Fibroblast of lung (primary cell): ENCODE results near the gene MMP14.

Experiments used
- EZH2 ChIP-seq: IDR thresholded peaks from 2 replicates; pipeline ENCODE4 v1.5.1; 2012; ENCODE audit warnings: low read length, control low read depth, mild to moderate bottlenecking; ENCODE audit errors: missing control alignments
- TF ChIP-seq, protein P1 (sequence below), 2 donors: IDR thresholded peaks in 1 of 2; conservative IDR thresholded peaks in 1 of 2; 1 replicate in 1 of 2; 2 replicates in 1 of 2; pipeline ENCODE4 v1.5.1; 2011 to 2012; ENCODE audit warnings: low read length in 2 of 2, control low read depth in 1 of 2, inconsistent platforms in 1 of 2, low read depth in 1 of 2, mild to moderate bottlenecking in 1 of 2

DNA sequence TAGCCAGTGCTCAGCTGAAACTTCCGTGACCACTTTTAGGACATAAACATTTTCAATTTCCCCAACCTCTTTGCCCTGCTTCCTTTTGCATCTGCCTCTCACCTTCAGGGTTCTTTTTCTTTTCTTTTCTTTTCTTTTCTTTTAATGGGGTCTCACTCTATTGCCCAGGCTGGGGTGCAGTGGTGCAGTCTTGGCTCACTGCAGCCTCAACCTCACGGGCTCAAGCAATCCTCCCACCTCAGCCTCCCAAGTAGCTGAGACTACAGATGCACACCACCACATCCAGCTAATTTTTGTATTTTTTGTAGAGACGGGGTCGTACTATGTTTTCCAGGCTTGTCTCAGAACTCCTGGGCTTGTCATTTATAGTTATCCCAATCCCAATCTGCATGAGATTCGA, 30.5 kb downstream of the MMP14 start:
- TF ChIP-seq, protein P1, sequence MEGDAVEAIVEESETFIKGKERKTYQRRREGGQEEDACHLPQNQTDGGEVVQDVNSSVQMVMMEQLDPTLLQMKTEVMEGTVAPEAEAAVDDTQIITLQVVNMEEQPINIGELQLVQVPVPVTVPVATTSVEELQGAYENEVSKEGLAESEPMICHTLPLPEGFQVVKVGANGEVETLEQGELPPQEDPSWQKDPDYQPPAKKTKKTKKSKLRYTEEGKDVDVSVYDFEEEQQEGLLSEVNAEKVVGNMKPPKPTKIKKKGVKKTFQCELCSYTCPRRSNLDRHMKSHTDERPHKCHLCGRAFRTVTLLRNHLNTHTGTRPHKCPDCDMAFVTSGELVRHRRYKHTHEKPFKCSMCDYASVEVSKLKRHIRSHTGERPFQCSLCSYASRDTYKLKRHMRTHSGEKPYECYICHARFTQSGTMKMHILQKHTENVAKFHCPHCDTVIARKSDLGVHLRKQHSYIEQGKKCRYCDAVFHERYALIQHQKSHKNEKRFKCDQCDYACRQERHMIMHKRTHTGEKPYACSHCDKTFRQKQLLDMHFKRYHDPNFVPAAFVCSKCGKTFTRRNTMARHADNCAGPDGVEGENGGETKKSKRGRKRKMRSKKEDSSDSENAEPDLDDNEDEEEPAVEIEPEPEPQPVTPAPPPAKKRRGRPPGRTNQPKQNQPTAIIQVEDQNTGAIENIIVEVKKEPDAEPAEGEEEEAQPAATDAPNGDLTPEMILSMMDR (conservative IDR thresholded peaks at IDR 0.05 in 1 of 2, IDR thresholded peaks at IDR 0.05 in 1 of 2; ENCODE audit: low read depth in 1 of 2, low read length in 2 of 2): no peak
- no peak for TF ChIP-seq EZH2
